HK-2 (cell line): ENCODE results near the gene SPDYE2B.
"Not testable (repeated sequence)": the region's sequence is repeated elsewhere in the genome, so short reads cannot be mapped to it uniquely, and the experiment has no call there.

Source experiments
- DNase-seq: peaks from one replicate; pipeline ENCODE4 v3.0.0-alpha.2; 2018; ENCODE audit not compliant: unreplicated experiment

Gene SPDYE2B

GRCh38 chr7:102649924-102650323, at the start of gene SPDYE2B:
TSS of gene SPDYE2B (plus strand) at chr7:102650319. CDS start at chr7:102652349, 2,030 bp downstream.
- not testable (repeated sequence) for DNase-seq

- DNase-seq, result not testable (repeated sequence)
These were observed 47.8 kb upstream of the SPDYE2B start for GRCh38 chr7:102602317-102602716.

- DNase-seq, result not testable (repeated sequence)
These were observed 45.5 kb upstream of the SPDYE2B start for GRCh38 chr7:102604431-102605145.

GRCh38 chr7:102606848-102607247, 43.3 kb upstream of the SPDYE2B start:
- not testable (repeated sequence) for DNase-seq

GRCh38 chr7:102609734-102610133, 40.4 kb upstream of the SPDYE2B start:
- DNase-seq, result not testable (repeated sequence)

GRCh38 chr7:102610441-102610840, 39.7 kb upstream of the SPDYE2B start:
- DNase-seq, result not testable (repeated sequence)

GRCh38 chr7:102611013-102611674, 39.0 kb upstream of the SPDYE2B start:
- DNase-seq, result not testable (repeated sequence)

- DNase-seq, result not testable (repeated sequence)
These were observed 38.3 kb upstream of the SPDYE2B start for GRCh38 chr7:102611675-102612325.

- not testable (repeated sequence) for DNase-seq
These were observed 36.4 kb upstream of the SPDYE2B start for GRCh38 chr7:102613575-102614345.

GRCh38 chr7:102614346-102614697, 35.8 kb upstream of the SPDYE2B start:
- DNase-seq, result not testable (repeated sequence)

- not testable (repeated sequence) for DNase-seq
These were observed 35.2 kb upstream of the SPDYE2B start for GRCh38 chr7:102614873-102615272.

GRCh38 chr7:102615930-102616329, 34.2 kb upstream of the SPDYE2B start:
- DNase-seq, result not testable (repeated sequence)

- DNase-seq, result peak; percentile 16
These were observed 33.5 kb upstream of the SPDYE2B start, which contains the start of gene RASA4 for GRCh38 chr7:102616507-102617125. TSS of gene RASA4 (minus strand) at chr7:102616756. CDS start at chr7:102616689, 67 bp downstream.

GRCh38 chr7:102618122-102618521, 32.0 kb upstream of the SPDYE2B start:
- peak; percentile 0 for DNase-seq

GRCh38 chr7:102627271-102627904, 22.7 kb upstream of the SPDYE2B start:
- DNase-seq, result not testable (repeated sequence)

GRCh38 chr7:102630622-102631021, 19.5 kb upstream of the SPDYE2B start:
- DNase-seq, result not testable (repeated sequence)

- DNase-seq, result not testable (repeated sequence)
These were observed 15.8 kb upstream of the SPDYE2B start for GRCh38 chr7:102634299-102634698.

- not testable (repeated sequence) for DNase-seq
These were observed 14.8 kb upstream of the SPDYE2B start for GRCh38 chr7:102635354-102635753.

- DNase-seq, result not testable (repeated sequence)
These were observed 13.2 kb upstream of the SPDYE2B start for GRCh38 chr7:102636956-102637355.

- DNase-seq, result peak; percentile 0
These were observed 11.3 kb upstream of the SPDYE2B start for GRCh38 chr7:102638848-102639247.

GRCh38 chr7:102642691-102643090, 7.4 kb upstream of the SPDYE2B start, which contains the start of gene UPK3BL1:
TSS of gene UPK3BL1 (minus strand) at chr7:102642791. CDS start at chr7:102642741, 50 bp downstream.
- DNase-seq, result not testable (repeated sequence)
